SHP77 treated with DMSO at 0.1 percent for 48 hours (cell line): ENCODE data around the gene PIGS.
"Not testable (repeated sequence)": the region's sequence is repeated elsewhere in the genome, so short reads cannot be mapped to it uniquely, and the experiment has no call there.

Experiments used
- DNase-seq: peaks from one replicate; lab custom pipeline; 2025; lab: John Stamatoyannopoulos, UW

Gene PIGS

DNA sequence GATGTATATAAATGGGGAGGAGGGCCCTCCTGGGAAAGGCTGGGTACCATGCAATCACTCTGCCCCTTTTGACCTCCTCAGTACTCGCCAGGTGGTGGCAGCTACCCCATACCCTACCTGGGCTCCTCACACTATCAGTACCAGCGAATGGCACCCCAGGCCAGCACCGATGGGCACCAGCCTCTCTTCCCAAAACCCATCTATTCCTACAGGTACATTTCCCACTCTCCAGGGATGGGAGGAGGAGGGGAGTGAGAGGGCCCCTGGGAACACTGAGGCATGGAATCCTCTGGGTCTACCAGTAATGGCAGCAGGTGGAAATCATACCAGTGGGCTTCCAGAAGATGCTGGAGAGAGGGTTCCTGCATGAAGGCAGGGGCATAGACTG lies 42.3 kb downstream of the PIGS start:
- DNase-seq = no peak

DNA sequence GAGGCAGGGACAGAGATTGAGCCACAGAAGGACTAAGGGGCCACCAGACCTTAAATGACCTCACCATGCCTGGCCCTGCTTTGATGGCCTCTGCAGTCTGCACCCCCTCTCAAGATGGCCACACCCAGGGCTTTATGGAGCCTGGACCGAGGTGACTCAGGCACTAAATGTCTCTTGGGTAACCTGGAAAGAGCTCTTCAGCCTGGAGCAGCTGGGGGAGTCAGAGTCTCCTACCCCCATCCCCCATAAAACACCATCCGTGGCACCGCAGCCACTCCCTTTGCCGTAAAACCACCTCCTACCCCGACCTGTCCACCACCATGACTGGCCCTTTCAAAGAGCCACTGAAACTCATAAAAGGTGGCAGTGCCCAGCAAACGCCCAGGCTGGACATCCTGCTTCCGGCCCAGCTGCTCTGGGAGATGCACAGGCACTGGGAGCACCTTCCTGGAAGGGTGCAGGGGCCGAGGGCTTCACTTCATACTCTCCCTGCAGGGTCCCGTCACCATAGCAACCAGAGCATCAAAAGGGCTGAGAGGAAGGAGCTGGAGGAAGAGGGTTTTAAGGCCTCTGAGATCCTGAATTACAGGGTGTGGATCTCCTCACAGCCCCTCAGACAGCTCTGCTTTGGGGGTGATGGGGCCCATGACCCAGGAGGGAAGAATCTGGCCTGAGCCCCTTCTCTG lies 42.9 kb downstream of the PIGS start:
- DNase-seq = no peak

DNA sequence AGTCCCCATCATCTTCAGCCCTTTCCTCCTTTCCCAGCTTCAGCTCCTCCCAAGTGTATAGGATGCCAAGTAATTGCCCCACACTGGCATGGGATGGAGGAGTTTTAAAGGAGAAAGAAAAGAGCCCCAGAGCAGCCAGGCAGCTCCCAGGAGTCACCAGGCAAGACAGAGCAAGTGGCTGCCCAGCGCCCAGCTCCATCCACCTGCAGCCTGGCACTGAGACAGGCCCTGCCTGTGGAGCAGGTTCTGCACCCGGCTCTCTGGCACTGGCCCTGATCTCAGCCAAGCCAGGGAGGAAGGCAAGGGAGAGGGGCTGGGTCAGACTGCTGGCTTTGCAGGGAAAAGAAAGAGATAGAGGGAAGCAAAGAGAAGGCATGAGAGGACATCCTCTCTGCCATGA lies 43.5 kb downstream of the PIGS start:
- DNase-seq = no peak

DNA sequence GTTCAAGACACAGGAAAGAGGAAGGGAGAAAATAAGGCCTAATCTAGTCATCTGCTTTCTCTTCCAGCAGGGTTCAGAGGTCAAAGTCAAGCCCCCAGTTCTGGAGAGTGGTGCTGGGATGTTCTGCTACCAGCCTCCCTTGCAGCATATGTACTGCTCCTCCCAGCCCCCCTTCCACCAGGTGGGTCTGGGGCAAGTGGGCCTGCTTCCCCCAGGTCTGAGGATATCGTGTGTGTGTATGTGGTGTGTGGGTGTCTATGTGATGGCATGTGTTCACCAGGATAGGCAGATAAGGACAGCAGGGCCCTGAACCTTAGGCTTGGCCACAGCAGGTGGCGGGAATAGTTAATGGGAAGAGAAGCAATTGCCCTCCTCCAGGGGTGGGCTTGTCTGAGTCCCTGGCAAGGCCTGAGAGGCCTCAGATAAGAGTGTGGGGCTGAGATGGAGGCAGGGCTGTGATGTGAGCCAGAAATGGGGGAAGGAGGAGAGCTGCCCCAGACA lies 44.1 kb downstream of the PIGS start:
- DNase-seq = no peak

DNA sequence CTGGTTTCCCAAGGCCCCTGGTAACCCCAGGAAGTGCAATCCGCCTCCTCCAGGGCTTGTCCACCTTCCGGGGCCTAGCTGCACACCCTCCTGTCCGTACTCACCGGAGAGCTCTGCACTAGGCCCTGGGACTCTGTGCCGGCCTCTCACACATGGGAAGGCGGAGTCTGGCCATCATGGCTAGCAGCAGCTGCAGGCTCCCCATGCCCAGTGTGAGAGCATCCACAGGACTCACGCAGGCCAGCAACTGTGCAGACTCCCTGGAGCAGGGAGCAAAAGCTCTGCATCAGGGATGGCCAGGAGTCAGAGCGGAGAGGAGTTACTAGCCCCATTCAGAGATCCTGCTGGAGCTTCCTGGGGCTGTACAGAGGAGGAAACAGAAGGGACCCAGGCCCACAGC lies 44.9 kb downstream of the PIGS start:
- DNase-seq = no peak

DNA sequence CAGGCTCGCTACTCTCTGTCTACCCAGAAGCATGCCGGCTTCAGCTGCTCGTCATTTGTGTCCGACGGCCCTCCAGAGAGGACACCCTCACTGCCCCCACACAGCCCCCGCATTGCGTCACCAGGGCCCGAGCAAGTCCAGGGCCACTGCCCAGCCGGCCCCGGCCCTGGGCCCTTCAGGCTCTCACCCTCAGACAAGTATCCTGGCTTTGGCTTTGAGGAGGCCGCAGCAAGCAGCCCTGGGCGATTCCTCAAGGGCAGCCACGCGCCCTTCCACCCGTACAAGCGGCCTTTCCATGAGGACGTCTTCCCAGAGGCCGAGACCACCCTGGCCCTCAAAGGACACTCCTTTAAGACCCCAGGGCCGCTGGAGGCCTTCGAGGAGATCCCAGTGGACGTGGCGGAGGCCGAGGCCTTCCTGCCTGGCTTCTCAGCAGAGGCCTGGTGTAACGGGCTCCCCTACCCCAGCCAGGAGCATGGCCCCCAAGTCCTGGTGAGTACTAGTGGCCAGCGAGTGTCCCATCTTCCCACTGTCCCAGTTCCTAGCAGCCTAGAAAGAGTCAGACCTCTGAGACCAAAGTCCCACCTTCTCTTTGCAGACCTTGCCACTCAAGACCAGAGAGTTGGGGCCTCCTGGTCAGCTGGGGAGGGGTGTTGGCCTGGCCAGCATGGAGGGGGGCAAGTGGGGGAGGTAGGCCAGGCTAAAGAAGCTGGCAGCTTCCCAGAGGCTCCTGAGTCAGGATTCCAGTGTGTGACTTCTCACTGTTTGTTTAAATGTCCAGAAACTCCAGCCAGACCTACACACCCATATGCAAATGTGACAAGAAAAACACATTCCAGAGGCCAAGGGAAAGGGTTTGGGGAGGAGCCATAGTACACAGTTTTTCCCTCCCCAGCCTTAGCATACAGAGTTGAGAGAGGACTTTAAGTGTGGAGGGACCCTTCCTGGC lies 46.6 kb downstream of the PIGS start:
- no peak for DNase-seq

DNA sequence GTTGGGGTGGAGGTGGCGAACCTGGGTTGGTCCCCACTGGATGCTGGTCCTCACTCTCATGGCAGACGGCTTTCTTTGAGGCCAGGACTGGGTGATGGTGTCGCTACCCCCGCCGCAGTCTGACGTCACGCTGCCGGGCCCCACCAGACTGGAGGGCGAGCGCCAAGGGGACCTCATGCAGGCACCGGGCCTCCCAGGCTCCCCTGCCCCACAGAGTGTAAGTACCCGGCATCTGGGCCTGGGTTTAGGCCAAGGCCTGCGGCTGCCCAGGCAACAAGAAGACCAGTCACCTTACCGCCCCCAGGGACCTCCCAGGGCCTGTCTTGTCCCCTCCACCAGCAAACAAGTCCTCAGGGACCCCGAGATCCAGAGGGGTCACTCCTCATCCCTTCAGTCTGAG lies 47.4 kb downstream of the PIGS start:
- no peak for DNase-seq

DNA sequence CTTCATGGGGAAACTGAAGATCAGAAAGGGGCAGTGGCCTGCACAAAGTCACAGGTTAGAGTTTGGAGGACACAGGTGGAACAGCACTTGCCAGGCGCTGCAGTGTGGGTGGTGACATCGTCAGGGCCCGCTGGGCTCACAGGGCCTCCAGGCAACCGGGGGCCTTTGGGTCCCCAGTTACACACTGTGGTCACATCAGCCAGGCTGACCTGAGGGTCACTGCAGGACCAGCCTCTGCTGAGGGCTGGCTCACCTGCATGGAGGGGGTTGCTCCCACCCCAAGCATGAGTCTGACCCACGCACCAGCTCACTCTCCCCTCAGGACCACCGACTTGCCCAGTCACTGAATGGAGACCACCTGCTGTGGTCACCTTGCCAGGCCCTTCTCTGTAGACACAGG lies 48.1 kb downstream of the PIGS start:
- no peak for DNase-seq

DNA sequence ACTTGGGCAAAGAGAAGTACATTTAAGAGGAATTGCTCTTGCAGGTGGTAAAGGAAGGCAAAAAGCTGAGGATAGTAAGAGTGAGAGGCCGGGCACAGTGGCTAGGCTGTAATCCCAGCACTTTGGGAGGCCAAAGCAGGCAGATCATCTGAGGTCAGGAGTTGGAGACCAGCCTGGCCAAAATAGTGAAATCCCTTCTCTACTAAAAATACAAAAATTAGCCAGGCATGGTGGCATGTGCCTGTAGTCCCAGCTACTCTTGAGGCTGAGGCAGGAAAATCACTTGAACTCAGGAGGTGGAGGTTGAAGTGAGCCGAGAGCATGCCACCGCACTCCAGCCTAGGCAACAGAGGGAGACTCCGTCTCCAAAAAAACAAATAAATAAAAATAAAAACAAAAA lies 49.0 kb downstream of the PIGS start:
- DNase-seq = not testable (repeated sequence)

DNA sequence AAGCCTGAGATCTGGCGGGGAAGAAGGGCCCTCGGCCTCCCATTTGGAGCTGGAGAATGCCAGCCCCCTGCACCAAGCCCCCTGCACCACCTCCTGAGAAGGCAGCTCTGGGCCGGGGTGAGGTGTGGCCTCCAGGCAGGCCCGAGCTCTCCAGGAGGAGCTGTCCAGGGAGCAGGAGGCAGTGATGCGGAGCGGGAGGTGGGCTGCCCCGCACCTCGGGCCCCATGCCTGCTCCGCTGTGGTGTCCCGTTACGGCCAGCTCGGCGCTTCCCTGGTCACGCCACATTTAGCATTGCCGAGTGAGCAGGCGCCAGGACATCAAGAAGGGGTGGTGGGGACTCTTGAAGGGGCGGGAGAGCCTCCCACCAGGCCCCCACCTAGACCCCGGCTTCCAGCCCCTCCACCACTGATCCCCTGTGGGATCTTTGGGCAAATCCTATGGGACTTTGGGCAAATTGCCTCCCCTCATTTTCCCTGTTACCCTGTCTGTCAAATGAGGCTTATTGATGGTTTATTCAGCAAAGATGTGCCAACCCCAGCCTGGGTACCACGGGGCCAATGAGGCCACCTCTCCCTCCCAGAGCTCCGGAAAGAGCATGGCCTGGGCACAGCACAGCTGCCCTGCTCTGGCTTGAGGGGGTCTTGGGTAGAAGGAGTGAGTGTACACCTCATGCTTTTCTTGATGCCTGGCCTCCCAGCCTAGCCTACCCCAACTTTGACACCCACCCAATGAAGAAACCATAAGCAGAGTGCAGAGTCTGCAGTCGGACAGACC lies 49.8 kb downstream of the PIGS start:
- no peak for DNase-seq

DNA sequence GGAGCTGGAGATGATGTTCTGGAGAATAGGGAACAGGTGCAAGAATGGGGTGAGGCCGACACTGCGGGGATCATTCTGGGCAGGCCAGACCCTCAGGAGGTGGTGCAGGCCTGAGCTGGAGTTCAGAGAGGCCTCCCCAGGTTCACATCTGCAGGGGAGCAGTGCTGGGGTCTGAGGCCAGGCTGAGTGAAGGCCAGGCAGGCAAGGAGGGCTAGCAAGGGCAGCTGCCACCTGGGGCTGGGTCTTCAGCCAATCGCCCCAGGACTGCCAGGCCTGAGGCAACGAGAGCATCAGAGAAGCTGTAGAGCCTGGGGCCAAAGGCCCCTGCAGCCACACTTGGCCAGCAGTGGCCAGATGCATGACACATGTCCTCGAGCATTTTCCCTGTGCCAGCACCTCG lies 50.6 kb downstream of the PIGS start:
- no peak for DNase-seq

DNA sequence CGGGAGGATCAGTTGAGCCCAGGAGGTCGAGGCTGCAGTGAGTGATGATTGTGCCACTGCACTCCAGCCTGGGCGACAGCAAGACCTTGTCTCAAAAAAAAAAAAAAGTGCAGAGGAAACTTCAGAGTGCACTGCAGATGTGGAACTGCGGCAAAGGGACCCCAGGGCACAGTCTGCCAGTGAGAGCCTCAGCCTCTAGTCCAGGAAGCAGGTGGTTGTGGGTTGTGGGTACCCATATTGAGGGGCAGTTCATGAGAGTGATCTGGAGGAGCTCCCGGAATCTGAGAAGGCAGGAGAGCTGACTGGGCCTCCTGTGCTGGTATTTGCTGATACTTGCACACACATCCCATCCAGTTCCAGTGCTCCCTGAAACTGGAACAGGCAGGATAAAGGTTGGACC lies 52.1 kb downstream of the PIGS start:
- DNase-seq = no peak

DNA sequence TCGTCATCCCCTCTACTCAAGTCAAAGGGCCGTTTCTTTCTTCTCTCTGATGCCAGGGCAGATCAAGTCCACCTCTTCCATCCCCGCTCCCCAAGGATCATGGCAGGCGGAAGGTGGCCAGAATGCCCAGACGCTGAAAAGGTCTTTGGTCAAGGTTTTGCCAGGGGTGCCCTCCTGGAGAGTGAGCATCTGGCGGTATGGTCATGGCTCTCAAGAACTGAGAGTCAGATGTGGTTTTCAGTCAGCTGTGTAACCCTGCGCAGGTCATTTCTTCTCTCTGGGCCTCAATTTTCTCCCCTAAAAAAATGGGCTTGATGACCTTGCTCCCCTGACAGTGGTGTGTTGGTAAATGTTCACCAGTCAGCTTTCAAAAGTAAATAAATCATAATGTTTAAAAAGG lies 52.7 kb downstream of the PIGS start:
- DNase-seq = no peak

DNA sequence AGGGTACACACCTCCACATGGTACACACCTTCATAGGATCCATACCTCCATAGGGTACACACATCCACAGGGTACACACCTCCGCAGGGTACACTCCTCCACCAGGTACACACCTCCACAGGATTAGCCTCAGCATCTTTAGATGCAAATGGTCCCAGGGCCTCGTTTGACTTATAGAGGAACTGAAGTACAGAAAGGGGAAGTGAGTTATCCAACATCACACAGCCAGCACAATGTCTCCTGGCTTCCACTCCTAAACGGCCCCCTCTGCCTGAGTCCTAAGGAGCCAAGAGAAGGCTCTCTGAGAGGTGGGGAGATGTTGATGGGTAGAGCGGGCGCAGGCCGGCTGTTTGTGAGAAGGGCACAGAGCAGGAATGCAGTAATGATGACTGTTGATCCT lies 53.2 kb downstream of the PIGS start:
- no peak for DNase-seq

DNA sequence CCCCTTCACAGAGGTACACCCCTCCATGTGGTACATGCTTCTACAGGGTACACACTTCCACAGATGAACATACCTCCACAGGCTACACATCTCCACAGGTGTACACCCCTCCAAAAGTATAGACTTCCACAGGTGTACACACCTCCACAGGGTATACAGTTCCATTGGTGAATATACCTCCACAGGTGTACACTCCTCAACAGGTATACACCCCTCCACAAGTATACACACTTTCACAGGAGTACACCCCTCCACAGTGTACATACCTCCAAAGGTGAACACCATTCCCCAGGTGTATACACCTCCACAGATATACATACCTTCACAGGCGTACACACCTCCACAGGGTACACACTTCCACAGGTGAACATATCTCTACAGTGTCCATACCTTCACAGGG lies 55.8 kb downstream of the PIGS start:
- no peak for DNase-seq

DNA sequence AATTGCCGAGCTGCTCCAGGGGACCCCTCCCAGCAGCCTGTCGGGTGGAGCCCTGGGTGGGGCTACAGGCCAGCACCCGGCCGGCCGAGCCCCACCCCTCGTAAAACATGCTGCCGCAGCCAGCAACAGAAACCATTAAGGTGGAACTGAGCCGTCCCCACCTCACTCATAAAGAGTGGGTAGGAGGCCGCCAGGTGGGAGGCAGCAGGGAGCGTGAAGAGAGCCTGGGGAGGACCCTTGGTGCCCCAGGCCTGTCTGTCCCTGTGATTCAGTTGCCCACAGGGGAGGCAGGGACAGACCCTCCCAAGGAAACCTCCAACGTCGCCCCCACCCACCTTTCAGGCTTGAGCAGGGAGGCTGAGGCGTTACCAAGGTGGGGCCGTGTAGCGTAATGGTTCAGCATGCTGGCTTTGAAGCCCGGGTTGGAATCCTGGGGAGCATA lies 56.7 kb downstream of the PIGS start:
- DNase-seq = no peak

DNA sequence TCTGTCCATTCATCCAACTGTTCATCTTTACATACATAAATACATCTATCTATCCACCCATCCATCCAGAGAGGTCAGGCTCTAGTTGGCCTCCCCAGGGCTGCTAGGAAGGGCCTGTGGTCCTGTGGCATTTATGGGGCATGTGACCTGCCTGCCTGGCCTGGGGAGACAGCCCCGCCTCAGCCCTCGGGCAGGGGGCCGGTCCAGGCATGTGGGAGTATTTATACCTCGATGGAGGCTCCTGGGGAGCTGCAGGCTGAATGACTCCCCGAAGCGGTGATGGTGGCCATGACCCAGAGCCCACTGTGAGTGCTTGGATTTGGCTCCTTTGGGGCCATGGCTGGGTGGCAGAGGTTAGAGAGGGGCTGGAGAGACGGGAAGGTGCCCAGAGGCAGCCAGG lies 57.8 kb downstream of the PIGS start:
- no peak for DNase-seq

DNA sequence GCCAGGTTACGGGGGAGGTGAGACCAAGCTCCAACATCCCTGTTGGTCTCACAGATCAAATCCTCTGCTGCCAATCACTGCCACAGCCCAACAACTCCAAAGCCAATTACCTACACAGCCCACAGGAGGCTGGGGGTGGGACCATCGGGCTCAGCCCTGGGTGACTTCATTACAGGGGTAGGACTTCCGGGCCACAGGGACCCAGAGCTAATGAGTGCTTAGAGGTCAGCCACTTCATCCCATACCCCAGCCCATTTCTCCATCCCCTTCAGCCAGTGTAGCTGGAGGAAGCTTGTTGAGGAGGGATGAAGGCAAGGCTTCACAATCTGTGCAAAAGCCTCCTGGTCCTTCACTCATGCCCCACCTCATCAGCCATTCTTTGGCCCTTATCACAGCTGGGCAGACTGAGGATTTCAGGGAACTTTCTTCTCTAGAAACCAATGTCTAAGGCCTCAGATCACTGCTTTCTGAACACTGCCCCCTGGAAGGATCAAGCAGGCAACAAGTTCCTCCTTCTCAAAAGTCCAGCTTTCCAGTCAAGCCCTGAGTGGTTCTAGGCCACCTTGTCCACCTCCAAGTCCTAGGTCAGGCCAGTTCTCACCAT lies 59.4 kb downstream of the PIGS start:
- no peak for DNase-seq

DNA sequence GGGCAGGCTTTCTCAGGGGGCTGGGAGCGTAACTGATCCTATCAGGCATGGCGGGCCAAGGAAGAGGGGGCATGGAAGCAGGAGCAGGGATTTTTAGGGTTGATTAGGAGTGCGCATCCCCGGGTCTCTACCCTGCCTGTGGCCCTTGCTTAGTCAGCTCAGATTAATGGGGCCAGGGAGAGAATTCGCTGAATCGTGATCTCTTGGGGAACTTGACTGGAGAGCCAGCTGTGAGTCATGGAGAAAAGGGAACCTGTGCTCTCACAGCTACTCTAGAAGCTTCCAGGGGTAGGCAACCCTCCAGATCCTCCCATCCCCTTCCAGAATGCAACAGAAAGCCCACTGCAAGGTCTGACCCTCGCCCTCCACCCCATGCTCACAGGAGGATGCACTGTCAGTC lies 61.5 kb downstream of the PIGS start:
- no peak for DNase-seq

DNA sequence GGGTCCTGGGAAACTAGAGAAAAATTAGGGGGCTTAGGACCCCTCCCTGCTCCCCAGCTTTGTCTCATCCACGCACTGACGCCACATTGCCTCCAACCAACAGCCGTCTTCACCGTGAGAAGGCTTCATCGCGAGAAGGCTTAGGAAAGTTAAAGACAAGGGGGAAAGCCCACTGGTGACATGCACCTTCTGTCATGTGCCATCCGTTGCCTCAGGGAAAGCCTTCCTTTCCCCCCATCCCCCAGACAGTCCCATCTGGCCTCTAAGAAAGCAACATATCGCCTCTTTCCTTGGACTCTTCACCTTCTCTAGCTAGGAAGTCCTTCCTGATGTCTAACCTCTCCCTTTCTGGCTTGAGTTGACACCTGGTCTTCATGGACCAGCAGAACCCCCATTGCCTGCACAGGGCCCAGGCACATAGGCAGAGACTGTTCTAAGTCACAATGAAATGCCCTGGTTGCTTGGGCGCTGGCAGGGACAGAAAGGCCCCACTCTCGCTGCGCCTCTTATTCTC lies 63.1 kb downstream of the PIGS start:
- DNase-seq = no peak

DNA sequence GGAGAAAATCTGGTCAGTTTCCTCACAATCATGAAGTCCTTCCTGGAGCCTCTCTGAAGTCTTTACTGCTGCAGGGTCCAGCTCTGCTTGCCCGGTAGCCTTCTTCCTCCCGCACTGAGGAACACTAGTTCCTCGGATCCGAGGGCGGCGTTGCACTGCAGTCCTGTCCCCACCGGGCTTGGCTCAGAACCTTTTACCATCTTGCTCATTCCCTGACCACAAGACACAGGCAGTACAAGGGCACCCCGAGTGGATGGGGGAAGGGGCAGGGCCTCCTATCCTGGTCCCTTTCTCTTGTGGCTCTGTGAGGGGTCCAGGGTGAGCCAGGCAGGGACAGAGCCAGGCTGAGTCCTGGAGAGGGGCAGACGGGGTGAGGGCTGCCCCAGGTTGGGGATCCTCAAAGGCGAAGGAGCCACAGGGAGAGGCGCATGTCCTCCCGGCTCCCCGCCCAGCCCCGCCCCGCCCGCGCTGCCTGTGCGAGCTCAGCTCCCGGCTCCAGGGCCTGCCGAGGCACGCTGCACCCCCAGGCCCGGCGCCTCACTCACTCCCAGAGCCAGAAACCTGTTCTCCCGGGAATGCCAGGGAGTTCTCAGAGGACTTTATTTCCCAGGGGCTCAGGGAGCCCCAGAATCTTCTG lies 63.6 kb downstream of the PIGS start:
- no peak for DNase-seq
